ENCODE results near the gene COTL1. TPM values are rescaled to one million over a fixed set of nuclear protein-coding genes. Genes with fewer than 3 reads are reported as not detected.

COTL1 gene
- total and polyA plus RNA-seq, 4 donors: 12.0 to 59.5 (median 23.0) TPM

GRCh38 chr16:84532291-84532724, 85.6 kb downstream of the COTL1 start:
- Histone ChIP-seq H3K4me3 (ENCODE audit: low read depth in 1 of 3, low read length in 3 of 3) (no peak overlapping the region), H3K36me3 (ENCODE audit: control insufficient read depth in 4 of 4, insufficient read depth in 3 of 4, low read depth in 1 of 4, low read length in 3 of 4) (no peaks in the 10 kb centered on the region), H3K27me3 (ENCODE audit: control insufficient read depth in 4 of 4, insufficient read depth in 4 of 4, low read length in 3 of 4) (no peaks in the 10 kb centered on the region), H3K4me1 (ENCODE audit: control insufficient read depth in 4 of 4, insufficient read depth in 4 of 4, low read length in 3 of 4) (peaks cover 0 to 2% (median 0%) of the 10 kb centered on the region in 4 donors), H3K27ac (ENCODE audit: low read depth in 1 of 2, low read length in 2 of 2) (peak overlapping the region; percentile 19 to 62), H3K9ac (ENCODE audit: low read depth in 1 of 2, low read length in 2 of 2) (no peak overlapping the region), H3K9me3 (ENCODE audit: control insufficient read depth in 4 of 4, low read length in 3 of 4) (no peaks in the 10 kb centered on the region)
- no peak for DNase-seq (ENCODE audit: low spot score)
- WGBS: 62% methylated on average over 10 of the region's 10 CpGs
- TF ChIP-seq FOXA2 (IDR thresholded peaks at IDR 0.05): no peak
- no peak for TF ChIP-seq REST (IDR thresholded peaks at IDR 0.05)
- TF ChIP-seq HNF4A (conservative IDR thresholded peaks at IDR 0.05): no peak
- TF ChIP-seq GABPA (IDR thresholded peaks at IDR 0.05 in 1 of 2, conservative IDR thresholded peaks at IDR 0.05 in 1 of 2): peak in 1 of 2 donors; percentile 7
- TF ChIP-seq, protein P1, sequence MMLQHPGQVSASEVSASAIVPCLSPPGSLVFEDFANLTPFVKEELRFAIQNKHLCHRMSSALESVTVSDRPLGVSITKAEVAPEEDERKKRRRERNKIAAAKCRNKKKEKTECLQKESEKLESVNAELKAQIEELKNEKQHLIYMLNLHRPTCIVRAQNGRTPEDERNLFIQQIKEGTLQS (IDR thresholded peaks at IDR 0.05): no peak
- TF ChIP-seq EGR1 (IDR thresholded peaks at IDR 0.05; ENCODE audit: low read depth in 2 of 2): peak in 1 of 2 donors; percentile 14
- peak in 1 of 2 donors; percentile 9 for TF ChIP-seq JUND (IDR thresholded peaks at IDR 0.05)
- no peak for TF ChIP-seq FOXA1 (IDR thresholded peaks at IDR 0.05)
- TF ChIP-seq HNF4G (IDR thresholded peaks at IDR 0.05): no peak
- TF ChIP-seq, protein P2, sequence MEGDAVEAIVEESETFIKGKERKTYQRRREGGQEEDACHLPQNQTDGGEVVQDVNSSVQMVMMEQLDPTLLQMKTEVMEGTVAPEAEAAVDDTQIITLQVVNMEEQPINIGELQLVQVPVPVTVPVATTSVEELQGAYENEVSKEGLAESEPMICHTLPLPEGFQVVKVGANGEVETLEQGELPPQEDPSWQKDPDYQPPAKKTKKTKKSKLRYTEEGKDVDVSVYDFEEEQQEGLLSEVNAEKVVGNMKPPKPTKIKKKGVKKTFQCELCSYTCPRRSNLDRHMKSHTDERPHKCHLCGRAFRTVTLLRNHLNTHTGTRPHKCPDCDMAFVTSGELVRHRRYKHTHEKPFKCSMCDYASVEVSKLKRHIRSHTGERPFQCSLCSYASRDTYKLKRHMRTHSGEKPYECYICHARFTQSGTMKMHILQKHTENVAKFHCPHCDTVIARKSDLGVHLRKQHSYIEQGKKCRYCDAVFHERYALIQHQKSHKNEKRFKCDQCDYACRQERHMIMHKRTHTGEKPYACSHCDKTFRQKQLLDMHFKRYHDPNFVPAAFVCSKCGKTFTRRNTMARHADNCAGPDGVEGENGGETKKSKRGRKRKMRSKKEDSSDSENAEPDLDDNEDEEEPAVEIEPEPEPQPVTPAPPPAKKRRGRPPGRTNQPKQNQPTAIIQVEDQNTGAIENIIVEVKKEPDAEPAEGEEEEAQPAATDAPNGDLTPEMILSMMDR (IDR thresholded peaks at IDR 0.05; ENCODE audit: low read depth, low read length, missing input control): no peak
- TF ChIP-seq, protein P3, sequence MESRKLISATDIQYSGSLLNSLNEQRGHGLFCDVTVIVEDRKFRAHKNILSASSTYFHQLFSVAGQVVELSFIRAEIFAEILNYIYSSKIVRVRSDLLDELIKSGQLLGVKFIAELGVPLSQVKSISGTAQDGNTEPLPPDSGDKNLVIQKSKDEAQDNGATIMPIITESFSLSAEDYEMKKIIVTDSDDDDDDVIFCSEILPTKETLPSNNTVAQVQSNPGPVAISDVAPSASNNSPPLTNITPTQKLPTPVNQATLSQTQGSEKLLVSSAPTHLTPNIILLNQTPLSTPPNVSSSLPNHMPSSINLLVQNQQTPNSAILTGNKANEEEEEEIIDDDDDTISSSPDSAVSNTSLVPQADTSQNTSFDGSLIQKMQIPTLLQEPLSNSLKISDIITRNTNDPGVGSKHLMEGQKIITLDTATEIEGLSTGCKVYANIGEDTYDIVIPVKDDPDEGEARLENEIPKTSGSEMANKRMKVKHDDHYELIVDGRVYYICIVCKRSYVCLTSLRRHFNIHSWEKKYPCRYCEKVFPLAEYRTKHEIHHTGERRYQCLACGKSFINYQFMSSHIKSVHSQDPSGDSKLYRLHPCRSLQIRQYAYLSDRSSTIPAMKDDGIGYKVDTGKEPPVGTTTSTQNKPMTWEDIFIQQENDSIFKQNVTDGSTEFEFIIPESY (IDR thresholded peaks at IDR 0.05): no peak
- TF ChIP-seq YY1 (IDR thresholded peaks at IDR 0.05): peak; percentile 36
- peak in 1 of 2 donors; percentile 33 for TF ChIP-seq RAD21 (IDR thresholded peaks at IDR 0.05)
- TF ChIP-seq MAX (IDR thresholded peaks at IDR 0.05): peak; percentile 69
- TF ChIP-seq SP1 (IDR thresholded peaks at IDR 0.05): peak; percentile 67
- TF ChIP-seq RXRA (IDR thresholded peaks at IDR 0.05): peak; percentile 39 to 61
- peak; percentile 95 for TF ChIP-seq NR2F2 (IDR thresholded peaks at IDR 0.05)

Measured in liver (tissue), 9 donors.